NOMO-1 (cell line): ENCODE measurements around the gene TM9SF1.

Source experiments
- DNase-seq, 2 experiments: peaks; one replicate each; lab custom pipeline; 2025; ENCODE audit not compliant: unreplicated experiment in 2 of 2; lab: John Stamatoyannopoulos, UW

Gene TM9SF1

DNA sequence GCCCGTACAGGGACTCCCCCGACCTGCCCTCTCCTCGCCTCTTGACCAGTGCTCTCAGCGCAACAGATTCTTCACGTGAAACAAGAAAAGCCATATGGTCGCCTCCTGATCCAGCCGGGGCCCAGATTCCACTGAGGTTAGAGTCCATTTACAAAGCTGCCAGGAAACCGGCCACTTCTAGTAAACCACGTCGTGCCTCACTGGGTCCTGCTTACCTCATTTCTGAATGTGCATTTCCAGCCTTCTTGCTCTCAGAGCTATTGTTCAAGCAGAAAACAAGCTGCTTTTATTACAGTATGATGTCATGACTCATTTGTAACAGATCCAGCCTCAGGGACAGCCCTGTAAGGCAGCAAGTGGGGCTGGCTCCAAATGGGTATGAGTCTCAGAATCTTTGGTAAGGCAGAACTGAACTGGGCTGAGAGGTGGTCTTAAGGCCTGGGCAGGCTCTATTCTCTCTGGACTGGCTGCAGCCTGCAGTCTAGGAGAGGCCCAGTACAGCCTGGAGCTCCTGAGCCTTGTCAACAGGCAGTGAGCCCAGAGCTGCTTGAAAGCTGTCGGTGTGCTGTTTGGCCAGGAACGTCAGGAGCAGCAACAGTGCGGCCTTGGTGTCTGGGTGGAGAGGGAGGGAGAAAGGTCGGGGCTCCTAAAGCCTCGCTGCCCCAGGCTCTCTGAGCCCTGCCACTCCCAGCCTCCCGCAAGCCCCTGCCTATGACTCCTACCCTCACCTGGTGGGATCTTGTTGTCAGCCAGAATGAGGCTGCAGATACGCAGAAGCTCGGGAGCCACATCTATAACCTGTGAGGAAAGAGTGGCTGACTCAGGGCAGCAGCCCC lies 15.1 kb downstream of the TM9SF1 start:
- no peak for DNase-seq

DNA sequence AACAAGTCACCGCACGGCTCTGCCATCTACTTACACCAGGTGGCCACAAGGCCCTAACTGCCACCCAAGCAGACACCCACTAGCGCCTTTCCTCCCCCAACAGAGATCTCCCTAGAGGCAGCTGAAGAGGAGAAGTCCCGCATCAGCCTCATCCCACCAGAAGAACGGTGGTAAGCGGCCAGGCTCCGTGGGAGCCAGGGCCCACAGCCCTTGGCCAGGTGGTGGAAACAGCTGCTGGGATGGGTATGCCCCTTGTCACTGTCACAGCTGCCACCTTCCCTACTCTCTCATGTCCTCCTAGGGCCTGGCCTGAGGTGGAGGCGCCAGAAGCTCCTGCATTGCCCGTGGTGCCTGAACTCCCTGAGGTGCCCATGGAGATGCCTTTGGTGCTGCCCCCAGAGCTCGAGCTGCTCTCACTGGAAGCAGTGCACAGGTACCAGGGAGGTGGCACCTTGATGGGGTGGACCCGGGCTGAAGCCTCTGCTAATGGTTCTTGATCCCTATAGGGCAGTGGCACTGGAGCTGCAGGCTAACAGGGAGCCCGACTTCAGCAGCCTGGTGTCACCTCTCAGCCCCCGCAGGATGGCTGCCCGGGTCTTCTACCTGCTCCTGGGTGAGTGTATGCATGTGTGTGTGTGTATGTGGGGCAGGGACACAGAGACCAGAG lies 15.8 kb downstream of the TM9SF1 start:
- DNase-seq: no peak

DNA sequence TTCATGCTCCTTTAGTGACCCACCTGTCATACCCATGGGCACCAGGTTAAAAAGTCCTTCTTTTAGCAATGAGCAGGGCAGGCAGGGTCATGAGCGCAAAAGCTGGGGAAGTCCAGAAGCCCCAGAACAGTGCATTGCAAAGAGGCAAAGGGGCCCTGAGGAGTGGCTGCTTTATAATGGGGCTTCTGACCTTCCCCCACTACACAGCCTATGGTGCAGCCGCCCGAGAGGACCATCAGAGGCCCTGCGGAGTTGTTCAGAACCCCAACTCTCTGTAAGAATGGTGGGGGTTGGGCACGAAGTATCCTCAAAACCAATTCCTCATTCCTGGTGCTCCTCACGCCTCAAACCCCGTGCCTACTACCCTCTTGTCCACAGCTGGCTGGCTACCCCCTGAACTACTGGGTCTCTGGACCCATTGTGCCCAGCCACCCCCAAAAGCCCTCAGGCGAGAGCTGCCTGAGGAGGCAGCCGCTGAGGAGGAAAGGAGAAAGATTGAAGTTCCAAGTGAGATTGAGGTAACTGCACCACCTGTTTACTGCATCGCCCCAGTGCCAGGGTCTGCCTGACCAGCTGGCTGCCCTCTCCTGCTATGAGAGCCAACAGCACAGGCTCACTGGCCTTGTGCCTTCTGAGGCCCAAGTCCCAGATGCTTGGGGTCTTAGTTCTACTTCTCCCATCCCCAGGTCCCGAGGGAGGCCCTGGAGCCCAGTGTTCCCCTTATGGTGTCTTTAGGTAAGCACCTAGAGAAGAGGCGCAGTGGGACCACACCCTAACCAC lies 16.7 kb downstream of the TM9SF1 start:
- no peak for DNase-seq

DNA sequence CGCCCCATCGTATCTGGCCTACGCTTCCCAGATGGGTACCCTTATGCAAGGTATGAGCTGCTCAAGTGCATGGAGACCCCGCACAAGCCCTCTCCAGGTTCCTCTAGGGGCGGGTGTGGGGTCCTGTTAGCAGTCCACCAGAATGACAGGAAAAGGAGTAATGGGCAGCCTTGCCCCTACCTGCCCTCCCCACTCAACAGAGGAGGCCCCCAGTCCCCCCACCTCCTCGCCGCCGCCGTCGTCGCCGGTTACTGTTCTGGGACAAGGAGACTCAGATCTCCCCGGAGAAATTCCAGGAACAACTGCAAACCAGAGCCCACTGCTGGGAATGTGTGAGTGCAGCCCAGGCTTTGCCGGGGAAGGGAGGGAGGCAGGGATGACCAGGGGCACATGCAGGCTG lies 17.4 kb downstream of the TM9SF1 start:
- no peak for DNase-seq

DNA sequence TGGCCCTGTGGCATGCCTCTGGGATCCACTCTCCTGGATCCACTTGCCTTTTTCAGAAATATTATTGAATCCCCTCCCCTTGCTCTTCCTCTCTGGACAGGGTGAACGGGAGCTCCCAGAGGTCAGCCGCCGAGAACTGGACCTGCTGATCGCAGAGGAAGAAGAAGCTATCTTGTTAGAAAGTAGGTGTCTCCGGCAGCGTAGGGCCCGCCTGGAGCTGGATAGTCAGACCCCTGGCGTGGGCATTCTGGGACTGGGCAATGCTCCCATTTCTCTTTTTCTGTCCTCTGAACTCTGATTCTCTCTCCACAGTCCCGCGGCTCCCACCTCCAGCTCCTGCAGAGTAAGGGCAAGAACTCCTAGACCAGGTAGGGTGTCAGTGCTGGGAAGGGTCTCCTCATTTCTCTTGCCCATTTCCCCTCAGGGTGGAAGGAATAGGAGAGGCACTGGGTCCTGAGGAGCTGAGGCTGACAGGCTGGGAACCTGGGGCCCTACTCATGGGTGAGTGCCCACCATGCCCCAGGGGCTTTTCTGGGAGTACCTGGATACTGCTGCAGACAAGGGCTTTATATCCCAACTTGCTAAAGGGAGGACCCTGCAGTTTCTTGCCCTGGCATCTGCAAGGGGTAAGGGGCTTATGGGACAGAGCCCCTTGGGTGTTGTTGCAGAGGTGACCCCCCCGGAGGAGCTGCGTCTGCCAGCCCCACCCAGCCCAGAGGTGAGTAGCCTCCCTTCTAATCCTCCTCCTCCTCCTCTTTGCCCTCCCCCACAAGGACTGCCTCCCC lies 18.0 kb downstream of the TM9SF1 start:
- DNase-seq: no peak

DNA sequence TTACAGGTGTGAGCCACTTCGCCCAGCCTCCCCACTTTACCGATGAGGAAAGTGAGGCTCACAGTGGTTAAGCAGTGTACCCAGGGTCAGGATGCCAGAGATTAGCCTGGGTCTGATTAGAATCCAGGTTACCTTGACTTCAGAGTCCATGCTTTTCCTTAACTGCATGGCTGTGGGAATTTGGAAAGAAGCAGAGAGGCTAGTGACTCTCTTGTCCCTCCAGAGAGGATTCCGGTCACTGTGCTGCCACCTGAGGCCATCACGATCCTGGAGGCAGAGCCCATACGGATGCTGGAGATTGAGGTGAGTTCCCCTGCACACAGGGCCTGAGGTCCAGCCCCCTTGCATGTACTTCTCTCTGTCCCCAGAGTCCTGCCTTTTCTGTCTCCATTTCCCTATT lies 18.6 kb downstream of the TM9SF1 start:
- DNase-seq: no peak

DNA sequence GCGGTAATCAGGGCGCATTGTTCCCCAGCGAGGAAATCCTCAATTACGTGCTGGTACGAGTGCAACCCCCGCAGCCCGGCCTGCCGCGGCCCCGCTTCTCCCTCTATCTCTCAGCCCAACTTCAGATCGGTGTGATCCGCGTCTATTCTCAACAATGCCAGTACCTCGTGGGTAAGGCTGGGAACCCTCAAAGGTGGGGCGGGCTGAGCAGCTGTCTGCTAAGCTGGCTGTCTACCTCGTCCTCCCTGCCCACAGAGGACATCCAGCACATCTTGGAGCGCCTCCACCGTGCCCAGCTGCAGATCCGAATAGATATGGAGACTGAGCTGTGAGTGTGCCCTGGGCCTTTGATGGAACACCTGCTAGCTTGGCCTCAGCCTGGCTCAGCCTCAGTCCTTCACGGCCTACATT lies 22.4 kb downstream of the TM9SF1 start:
- DNase-seq: no peak

DNA sequence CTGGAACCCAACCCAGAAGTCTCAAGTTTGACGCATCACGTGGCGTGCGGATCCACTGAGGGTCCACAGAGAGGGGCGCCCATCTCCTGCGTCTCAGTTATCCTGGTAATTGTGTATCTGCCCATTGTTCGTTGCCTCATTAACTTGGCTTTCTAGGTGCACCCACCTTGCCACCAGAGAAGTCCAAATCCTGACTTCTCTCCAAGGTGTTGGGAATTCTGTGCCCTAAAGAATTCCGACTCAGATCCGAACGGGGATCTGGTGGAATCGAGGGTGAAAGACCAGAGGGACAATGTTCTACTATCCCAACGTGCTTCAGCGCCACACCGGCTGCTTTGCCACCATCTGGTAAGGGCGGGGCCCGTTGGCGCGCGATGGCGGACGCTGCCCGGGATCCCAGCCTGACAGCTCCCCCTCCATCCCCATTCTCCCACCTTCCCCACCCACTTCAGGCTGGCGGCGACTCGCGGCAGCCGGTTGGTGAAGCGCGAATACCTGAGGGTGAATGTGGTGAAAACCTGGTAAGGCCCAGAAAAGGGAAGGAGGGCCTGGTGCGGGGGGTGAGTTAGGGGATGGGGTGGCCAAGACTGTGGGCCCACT lies 22.9 kb downstream of the TM9SF1 start:
- DNase-seq: no peak

DNA sequence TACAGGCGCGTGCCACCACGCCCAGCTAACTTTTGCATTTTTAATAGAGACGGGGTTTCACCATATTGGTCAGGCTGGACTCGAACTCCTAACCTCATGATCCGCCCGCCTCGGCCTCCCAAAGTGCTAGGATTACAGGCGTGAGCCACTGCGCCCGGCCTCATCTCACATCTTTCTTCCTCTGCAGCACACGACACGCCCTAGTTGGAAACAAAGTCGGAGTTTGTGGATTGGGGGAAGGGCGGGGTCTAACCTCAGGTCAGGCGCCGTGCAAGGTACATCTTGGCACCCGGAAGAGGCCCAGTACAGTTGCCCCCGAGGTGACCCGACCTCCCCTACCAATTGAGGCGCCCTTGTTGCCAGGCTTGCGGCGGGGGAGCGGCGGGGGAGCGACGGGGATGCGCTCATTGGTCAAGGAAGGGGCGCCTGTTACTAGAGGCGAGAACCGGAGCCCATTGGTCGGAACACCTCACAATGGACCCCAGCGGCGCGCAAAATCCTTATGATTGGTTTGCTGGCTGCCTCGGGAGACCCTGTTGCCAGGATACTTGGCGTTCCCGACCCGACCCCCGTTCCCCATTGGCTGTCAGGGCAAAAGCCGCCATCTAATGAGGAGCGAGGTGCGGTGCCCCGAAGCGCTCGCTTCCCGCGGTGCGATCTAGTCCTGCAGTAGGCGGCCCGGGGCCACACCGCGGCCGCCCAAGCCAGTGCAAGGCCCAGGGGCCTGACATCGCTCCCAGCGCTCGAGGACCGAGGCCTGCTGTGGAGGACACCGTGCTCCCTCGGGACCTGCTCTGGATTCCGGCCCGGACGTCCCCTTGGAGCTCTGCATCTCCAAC lies 23.6 kb downstream of the TM9SF1 start, which contains the start of gene REC8:
Gene REC8 (plus strand): TSS at position 659 of the 839 bp plus-strand sequence. CDS start 473 bp downstream, outside the sequence.
- DNase-seq: no peak

DNA sequence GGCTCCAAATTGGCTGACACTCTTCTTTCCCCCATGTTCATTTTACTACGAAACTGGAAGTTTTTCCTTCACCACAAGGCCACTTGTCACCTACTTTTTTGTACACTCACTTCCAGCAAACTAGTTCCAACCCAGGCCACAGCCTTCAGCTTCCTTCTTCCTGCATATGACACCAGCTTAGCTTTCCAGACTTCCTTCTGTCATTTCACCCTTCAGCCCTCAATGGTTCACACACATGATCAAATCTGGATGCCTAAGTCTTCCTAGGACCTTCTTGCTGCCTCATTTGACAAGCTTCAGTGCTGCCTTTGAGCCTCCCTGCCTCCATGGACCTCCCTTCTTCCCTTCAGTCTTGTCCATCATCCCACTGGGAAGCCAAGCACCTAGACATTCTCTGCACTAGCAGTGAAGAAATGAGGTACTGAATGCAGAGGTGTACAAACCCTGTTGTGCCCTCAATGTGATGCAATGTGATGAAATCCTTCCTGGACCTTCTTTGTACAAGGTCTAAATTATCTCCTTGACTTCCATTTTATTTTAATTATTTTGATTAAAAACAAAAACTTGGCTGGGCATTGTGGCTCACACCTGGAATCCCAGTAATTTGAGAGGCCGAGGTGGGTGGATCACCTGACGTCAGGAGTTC lies 27.6 kb downstream of the TM9SF1 start:
- peak in 1 of 2 experiments; percentile 1 for DNase-seq

DNA sequence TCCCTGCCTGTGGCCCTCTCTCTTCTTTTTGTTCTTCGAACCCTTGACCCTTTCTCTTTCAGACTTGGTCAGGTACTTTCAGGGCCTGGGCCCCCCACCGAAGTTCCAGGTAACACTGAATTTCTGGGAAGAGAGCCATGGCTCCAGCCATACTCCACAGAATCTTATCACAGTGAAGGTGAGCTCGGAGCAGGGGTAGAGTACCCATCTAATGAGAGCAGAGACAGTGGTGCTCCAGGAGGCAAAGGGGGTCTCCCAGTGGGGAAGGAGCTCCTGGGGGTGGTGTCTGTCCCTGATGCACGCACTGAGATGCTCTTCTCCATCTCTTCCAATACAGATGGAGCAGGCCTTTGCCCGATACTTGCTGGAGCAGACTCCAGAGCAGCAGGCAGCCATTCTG lies 29.5 kb downstream of the TM9SF1 start:
- no peak for DNase-seq

DNA sequence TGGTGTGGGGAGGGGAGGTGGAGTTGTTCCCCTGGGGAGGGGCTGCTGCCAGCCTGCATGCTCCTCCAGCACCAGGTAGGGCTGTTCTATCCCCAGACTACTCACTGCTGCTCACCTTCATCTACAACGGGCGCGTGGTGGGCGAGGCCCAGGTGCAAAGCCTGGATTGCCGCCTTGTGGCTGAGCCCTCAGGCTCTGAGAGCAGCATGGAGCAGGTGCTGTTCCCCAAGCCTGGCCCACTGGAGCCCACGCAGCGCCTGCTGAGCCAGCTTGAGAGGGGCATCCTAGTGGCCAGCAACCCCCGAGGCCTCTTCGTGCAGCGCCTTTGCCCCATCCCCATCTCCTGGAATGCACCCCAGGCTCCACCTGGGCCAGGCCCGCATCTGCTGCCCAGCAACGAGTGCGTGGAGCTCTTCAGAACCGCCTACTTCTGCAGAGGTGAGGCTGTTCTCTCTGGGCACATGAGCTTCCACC lies 30.7 kb downstream of the TM9SF1 start:
- DNase-seq: no peak

DNA sequence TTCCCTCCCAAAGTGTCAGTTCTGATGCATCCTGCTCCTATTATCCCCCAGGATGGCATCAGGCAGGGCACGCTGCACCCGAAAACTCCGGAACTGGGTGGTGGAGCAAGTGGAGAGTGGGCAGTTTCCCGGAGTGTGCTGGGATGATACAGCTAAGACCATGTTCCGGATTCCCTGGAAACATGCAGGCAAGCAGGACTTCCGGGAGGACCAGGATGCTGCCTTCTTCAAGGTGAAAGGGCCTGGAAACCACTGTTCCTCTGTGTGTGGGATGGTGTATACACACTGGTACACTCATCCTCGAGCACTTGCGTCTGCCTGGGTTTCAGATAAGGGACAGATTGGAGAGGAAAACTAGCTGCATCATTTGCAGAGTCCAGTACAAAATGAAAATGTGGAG lies 33.1 kb downstream of the TM9SF1 start:
- no peak for DNase-seq

DNA sequence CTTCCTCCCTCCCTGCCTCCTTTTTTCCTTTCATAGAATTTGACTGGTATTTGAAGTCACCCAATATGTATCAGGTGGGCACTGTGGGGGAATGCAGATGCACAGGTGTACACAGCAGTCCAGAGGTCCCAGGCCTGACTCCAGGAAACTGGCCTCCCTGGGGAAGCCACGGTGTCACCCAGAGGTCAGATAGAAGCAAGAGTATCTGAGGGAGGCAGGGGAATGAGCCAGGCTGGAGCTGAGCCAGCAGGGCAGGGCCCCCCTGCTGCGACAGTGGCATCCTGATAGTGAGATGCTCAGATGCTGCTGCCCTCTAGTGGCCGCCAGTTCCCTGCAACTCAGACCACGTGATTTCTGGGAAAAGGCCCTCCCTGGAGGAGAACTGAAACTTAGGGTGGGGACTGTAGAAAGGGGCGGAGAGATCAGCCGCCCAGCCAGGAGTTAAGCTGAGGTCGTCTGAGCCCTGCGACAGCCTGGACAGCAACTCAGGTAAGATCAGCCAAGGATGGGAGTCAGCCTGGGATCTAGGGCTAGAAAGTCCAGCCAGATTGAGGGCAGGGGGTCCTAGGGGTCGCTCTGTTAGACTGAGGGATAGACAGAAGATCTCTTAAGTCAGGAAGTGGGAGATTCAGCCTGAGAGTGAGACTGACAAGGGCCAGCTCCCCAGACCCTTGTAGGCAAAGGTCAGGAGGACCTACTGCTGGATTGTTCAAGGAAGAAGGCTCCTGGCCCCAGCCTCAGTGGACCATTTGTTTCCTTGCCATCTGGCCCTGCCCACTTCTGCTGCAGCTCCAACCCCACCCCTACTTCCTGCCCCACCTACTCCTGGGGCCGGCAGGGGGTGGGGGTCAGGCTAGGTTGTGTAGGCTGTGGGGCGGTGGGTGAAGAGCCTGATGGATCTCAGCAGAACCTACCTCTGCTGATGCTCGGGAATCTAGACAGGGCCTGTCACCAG lies 34.1 kb downstream of the TM9SF1 start, which contains the start of gene IRF9:
Gene IRF9 (plus strand): TSS at position 416 of the 955 bp plus-strand sequence. CDS start 880 bp downstream, outside the sequence.
- peak; percentile 96 to 97 for DNase-seq

DNA sequence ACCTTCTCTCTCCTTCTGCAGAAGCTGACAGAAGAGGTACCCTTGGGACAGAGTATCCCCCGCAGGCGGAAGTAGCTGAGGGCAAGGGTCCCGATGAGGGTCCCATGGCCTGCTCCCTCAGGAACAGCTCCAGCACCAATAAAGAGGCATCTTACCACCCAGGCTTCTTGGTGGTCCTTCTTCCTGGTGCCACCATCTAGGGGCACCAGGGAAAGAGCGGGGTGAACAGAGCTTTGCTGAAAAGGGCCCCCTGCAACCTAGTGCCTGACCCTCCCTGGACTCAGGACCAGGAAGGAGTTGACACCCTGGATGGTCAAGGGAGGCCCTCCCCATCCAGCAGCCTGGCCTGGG lies 34.8 kb downstream of the TM9SF1 start:
- DNase-seq: no peak

DNA sequence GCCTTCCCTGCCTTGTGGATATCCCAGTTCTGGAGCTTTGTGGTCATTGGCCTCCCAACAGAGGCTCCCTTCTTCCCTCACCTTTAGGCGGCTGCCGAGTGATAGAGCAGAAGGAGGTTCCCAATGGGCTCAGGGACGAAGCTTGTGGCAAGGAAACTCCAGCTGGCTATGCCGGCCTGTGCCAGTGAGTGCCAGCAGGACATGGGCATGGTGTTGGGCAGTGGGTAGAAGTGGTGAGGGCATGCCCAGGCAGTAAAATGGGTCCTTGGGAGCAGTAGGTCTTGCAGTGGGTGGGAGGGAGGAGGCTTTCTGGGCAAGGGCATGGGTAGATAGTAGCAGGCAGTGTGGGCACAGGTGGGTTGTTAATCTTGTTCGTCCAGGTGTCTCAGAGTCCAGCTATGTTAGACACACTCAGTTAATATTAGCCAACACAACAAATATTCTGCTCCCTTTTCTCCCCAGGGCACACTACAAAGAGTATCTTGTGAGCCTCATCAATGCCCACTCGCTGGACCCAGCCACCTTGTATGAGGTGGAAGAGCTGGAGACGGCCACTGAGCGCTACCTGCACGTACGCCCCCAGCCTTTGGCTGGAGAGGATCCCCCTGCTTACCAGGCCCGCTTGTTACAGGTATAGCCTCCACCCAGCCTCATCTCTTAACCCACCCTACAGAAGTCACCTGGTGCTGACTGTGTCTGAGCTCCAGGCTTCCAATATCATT lies 35.3 kb downstream of the TM9SF1 start:
- no peak for DNase-seq

DNA sequence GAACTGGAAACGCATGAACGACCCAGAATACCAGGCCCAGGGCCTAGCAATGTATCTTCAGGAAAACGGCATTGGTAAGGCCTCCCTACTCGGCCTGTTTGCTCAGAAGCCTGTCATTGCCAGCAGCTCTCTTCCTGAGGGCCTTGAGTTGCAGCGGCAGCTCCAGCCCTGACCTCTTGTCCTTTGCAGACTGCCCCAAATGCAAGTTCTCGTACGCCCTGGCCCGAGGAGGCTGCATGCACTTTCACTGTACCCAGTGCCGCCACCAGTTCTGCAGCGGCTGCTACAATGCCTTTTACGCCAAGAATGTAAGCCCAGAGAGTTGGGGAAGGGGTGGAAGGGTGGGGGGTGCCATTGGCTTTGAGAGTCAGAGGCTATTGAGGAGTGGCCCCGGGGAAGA lies 37.9 kb downstream of the TM9SF1 start:
- no peak for DNase-seq
